ENCODE results near the gene EMC8.
"Not testable (repeated sequence)": the region's sequence is repeated elsewhere in the genome, so short reads cannot be mapped to it uniquely, and the experiment has no call there.

EMC8 gene

DNA sequence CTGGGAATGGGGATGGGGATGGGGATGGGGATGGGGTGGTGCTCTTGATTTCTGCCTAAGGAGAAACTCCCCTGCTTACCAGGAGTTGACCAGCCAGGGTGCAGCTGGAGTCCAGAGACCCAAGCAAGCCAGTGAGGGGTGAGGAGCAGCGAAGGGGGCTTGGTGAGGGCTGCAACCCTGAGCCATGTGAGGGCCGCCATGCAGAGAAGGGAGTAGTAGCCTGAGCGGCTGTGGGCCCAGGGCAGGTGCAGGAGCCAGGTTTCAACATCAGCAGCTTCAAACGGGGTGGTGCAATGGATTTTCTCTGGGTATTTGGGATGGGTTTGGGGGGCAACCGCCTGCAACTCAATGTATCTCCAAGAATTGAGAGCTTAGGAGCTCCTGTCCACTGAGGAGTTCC lies 35.4 kb upstream of the EMC8 start:
- DNase-seq, result no peak

DNA sequence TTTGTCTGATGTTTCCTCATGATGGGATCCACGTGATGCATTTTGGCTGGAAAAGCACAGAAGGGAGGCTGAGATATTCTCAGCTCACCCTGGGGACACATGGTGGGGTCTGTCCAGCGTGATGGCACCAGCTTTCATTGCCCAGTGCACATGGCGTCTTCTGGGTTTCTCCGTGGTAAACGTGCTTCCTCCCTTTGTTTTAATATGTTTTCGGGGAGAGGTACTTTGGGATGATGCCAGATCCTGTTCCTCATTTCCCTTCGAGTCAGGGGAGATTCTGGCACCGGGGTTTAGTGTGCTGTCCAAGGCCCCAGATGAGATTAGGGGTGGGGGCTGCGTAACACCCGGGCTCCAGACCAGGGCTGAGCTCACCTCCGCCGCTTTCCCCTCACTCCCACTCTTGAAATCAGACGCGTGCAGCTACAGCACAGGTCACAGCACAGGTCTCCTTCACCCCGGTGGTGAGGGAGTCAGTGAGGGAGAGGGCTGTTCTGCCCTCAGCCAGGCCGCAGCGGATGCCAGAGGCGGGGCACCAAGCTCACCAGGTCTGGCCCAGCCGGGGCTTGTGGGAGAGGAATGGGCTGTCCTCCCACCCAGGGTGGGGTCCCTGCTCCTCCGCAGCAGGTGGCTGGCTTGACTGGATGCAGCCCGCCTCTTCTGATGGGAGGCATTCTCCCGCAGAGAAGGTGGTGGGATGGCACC lies 34.0 kb upstream of the EMC8 start:
- DNase-seq, result no peak

DNA sequence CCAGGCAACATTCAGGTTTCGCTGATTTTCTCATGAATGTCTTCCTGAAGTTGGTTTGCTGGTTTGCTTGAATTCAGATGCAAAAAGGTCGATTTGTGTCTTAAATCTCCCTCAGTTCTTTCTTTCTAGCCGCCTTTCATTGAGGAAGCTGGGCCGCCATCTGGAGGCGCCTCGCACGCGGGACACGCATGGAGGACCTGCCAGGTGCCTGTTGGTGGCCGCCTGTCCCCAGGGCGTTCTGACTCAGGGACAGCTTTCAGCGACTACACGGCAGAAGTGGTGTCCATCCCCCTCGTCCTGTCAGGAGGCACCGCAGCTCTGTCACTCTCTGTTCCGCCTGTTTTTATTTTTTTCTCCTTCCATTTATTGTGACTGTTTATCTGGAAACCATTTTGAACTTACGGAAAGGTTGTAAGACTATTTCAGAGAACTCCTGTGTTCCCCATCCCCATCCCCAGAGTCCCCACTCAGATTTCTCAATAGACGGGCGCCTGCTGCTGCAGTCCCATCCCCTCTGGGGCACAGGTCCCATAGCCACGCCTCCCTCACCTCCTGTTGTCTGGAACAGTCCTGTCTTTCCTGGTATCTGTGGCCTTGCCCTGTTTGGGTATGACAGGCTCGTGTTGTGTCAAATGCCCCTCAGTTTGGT lies 33.4 kb upstream of the EMC8 start:
- DNase-seq, result no peak

DNA sequence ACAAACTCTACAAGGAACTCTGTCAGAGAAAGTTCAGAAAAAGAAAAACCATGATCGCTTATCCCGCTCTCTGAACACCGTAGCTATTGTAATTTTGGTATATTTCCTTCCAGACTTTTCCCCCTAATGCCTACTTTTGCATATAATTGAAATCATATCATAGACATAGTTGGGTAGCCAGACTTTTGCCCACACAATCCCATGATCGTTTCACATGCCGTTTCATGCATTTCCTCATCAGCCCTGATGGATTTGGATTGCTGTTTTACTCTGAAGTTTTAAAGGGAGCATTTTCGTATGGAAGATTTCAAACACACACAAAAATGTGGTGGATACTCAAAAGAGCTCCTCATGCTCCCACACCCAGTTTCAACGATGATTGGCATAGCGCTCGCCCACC lies 31.5 kb upstream of the EMC8 start:
- DNase-seq, result no peak

DNA sequence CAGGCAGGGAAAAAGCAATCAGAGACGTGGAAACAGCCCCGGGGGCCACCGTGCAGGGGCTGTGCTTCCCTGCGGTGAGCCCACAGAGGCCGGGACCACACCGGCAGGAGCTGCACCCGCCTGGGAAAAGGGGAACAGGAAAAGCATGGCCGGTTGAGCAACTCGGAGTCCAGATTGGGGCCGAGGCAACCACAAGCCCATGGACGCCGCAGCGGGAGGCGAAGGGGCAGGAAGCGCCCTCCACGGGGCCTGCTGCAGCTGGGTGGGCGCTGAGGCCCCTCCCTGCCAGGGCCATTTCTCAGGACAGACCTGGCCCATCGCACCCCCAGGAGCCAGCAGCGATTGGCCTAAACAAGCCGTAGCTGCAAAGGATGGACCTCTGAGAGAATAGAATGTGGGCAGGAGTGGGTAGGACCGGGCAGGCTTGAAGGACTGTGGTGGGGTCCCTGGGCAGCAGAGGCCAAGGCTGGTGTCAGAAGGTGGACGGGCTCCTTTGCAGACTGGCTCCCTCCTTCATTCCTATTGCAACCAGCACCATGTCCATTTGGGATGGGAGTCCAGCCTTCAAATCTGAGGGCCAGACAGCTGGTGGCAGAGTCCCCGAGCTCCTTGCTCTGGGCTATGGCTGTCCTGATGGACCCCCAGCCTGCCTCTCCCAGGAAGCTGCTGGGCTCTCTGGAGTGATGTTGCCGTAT lies 30.6 kb upstream of the EMC8 start:
- DNase-seq, result peak; percentile 61

DNA sequence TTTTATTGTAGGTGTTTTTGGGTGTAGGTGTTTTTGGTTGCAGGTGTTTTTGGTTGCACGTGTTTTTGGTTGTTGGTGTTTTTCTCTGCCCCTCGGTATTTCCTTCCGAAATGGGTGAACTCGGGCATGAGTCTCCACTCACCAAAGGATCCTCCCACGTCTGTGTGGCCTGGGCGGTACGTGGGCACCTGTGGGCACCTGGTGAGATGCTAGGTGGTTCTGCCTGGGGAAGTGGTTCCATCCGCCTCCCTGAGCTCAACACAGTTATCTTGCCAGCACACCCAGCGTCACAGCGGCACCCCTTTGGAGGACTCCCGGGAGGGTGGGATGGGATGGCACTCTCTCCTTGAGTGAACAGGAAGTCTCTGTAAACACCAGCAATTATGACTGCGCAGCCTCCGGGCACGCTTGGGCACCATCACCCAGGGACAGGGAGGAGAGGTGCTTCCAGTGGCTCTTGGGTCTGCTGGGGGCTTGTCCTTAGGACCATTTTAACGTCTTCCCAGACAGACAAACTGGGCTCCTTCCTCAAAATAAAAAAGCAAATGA lies 29.9 kb upstream of the EMC8 start:
- DNase-seq, result no peak

DNA sequence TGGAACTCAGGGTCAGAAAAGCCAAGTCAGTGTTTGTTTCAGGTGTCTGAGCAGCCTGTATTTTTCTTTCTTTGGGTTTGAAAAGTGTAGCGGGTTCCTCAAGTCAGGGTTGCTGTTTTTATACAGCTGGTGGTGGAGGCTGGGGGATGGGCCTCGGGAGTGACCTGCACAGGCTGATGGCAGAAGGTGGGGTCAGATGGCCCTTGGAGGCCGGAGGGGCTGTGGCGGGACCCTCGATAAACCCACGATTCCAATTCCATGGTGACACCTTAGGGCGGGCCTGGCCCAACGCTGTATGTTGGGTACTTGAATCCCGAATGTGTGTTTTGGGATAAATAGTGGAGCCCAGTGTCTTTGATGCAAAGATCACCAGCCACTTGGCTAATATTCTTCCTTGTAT lies 28.8 kb upstream of the EMC8 start:
- DNase-seq, result no peak

DNA sequence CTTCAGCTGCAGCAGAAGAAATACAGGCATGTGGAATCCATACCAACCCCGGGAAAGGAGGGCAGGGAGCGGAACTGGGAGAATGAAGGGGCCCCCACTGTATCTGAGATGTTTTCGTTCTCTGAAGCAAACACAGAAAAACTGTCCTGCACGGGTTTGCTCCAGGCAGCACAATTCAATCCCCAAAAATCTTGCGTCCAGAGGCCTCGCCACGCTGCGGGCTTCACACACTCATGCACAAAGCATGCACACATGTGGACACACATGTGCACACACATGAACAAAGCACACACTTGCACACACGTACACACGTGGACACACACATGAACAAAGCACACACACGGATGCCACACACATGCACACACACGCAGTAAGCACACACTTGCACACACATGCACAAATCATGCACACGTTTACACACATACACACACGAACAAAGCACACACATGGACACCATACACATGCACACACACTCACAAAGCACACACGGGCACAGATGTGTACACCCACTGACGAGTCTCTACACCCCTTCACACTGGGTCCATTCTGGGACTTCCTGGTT lies 27.4 kb upstream of the EMC8 start:
- no peak for DNase-seq

DNA sequence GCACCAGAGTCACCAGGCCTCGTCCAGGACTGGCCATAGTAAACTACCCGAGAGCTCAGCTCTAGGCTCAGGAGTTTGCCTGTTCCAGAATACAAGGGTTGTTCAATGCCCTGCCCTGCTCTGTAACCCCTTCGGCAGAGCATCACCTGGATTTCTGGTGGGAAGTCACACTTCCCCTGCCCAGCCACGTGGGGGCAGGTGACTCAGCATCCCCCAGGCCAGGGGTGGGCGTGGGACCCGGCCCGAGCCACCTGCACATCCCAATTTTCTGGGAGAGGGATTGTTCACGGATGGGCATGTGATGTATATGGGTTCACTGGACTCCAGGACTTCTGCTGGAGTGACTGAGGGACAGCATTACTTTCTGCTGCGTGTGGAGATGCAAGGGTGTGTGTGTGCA lies 26.0 kb upstream of the EMC8 start:
- no peak for DNase-seq

DNA sequence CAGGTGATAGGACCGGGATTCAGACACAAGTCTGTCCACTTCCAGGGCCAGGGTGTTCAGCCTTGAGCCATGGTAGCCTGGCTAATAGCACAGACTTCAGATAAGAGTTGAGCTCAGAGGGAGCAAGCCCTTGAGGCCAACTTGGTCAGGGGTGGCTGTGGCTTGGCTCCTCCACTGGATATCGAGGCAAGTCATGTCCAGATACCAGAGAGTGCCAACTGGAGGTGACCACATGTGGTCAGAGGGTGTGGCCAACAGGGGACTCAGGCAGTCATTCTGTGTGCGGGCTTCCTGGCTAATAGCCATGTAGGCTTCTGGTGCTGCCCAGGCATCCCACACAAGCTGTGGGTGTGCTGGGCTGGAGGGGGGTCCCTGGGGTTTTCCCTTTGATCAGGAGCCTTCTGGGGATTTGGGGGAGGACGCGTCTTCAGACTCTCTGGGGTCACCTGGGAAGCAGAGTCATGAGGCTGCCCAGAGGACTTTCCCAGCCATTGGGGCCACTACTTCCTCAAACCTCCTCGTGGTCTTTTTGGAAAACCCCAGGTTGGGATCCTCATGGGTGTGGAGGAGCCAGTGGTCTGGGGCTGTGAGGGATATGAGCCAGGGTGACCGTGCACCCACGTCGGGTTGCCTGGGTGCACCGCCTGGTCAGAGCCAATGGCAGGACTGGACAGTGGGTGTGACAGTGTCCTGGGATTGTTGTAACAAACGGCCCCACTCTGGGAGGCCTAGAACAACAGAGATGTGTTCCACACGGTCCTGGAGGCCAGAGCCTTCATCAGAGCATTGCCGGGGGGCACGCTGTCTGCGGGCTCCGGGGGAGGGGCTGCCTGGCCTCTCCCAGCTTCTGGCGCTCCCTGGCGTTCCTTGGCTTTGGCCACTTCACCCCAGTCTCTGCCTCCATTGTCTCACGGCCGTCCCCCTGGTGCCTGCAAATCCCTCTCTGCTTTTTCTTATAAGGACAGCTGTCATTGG lies 25.1 kb upstream of the EMC8 start:
- no peak for DNase-seq

DNA sequence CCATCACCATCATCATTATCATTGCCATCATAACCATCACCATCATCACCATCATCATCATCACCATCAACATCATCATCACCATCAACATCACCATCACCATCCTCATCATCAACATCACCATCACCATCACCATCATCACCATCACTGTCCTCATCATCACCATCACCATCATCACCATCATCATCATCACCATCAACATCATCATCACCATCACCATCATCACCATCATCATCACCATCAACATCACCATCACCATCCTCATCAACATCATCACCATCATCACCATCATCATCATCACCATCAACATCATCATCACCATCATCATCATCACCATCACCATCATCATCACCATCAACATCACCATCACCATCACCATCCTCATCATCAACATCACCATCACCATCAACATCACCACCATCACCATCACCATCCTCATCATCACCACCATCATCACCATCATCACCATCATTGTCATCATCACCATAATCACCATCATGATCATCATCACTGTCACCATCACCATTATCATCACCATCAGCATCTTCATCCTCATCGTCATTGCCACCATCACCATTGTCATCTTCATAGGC lies 24.1 kb upstream of the EMC8 start:
- no peak for DNase-seq

DNA sequence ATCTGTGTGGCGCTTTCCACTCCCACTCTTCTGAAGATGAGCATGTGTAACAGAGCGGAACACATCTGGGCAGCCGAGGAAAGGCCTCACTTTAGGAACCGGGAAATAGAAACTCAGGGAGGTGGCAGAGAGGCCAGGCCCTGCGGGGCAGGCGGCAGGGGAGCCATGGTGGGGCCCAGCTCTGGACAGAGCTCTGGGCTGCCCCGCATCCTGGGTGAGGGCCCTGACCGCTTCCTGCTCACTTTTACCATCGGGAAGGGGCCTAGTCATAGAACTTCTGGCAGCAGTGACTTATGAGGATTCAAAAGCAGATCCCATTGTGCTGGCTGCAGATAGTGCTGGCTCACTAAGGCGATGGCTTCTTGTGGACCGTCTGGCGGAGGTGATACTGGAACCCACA lies 22.8 kb upstream of the EMC8 start:
- no peak for DNase-seq

DNA sequence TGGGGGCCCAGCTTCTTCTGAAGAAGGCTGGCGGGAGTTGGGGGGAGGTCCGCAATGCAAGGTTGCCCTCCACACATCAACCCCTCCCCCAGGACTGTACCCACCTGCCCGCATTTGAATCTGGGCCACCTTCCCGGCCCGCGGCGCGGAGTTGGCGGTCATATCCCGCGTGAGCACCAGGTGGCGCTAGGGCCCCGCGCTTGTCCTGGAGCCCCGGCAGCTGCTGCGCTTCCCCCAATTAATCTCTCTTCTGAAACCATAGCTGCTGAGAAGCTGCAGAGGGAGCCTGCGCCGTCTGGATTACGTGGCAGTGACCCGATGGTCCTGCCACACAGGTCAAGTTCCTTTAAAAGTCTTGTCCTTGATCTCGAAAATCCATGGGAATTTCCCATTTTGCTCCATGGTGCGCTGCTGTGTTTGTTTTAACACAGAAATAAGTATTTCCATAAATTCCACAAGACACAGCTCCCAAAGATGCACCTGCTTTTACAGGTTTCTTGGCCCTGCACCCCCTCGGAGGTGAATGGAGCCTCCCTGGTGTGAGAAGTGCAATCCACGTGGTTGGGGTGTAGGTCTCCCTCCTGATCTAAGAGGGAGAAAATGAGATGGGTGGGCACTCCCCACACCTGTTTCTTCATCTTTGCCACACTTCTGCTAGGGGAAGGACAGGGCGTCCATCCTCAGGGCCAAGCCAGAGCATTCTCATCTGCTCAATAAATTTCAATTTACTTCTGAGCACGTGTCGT lies 22.2 kb upstream of the EMC8 start:
- DNase-seq, result peak; percentile 31

DNA sequence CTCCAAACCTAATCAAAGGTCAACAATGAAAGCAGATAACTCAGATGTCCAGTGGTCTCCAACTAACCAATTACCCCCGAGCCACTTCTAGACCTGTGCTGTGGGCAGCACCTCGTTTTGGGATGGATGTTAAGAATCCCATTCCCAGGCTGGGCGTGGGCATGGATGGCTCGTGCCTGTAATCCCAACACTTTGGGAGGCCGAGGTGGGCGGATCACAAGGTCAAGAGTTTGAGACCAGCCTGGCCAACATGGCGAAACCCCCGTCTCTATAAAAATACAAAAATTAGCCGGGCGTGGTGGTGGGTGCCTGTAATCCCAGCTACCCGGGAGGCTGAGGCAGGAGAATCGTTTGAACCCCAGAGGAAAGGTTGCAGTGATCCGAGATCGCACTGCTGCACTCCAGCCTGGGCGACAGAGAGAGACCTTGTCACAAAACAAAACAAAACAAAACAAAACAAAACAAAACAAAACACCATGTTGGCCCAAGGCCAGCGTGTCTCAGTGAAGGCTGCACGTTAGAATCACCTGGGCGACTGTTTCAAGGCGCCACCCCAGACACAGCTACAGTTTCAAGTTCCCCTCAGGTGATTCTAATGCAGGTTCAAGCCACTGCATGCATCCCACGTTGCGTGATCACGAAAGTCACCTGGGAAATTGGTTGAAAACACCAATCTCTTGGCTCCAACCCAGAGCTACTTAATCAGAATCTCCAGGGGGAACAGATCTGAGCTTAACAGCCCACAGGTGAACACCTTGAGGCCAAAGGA lies 21.4 kb upstream of the EMC8 start:
- DNase-seq, result no peak

DNA sequence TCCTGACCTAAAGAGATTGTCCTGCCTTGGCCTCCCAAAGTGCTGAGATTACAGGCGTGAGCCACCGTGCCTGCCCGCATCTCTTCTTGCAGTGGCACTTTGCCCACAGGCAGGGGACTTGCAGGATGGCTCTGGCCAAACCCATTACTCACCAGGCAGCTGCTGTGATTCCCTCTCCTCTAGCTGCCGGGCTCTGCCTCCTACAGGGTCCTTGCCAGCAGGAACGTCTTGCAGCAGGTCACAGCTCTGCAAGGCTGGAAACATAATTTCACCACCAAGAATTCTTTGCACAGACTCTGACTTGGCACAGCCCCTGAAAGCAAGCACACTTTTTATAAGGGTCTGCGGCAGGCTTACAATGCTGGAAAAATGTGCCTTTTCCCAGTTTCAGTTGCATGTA lies 20.4 kb upstream of the EMC8 start:
- DNase-seq, result no peak

DNA sequence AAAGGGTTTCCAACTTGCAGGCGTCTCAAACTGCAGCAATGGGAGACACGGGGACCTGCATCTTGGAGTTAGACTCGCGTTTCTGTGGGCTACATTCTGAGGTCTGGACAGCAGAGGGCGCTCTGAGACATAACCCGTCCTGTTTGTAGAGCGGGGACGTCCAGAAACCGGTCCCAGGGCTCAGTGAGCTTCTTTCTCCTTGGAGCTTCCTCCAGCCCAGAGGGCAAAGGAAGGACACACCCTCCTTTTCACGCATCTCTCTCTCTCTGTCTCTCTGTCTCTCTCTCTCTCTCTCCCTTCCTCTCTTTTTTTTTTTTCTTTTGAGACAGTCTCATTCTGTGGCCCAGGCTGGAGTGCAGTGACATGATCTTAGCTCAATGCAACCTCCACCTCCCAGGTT lies 19.9 kb upstream of the EMC8 start:
- no peak for DNase-seq

DNA sequence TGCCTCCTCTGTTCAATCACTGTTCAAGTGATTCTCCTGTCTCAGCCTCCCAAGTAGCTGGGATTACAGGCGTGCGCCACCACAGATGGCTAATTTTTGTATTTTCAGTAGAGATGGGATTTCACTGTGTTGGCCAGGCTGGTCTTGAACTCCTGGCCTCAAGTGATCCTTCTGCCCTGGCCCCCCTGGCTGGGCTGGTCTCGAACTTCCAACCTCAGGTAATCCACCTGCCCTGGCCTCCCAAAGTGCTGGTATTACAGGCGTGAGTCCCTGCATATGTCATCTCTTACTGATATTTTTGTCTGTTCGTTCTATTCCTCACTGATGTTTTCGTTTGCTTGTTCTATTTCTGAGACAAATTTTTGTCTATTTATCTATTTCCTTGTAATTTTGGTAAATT lies 17.9 kb upstream of the EMC8 start:
- not testable (repeated sequence) for DNase-seq

DNA sequence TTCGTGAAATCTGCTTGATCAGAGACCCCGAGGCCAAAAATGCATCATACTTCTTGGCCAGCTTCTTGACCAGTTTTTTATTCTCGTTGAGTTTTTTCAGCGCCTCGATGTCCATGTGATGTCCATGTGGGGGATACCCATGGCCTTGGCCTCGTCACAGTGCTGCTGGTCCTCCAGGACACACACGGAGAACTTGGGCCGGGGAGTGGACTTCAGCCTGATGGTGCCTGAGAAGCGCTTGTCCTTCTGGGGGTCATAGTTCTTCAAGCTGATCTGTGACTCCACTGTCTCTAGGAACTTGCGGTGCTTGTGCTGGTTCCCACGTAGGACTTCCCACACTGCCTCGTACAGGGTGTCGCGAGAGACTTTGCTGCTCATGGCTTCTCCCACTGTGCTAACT lies 16.8 kb upstream of the EMC8 start:
- DNase-seq, result no peak

DNA sequence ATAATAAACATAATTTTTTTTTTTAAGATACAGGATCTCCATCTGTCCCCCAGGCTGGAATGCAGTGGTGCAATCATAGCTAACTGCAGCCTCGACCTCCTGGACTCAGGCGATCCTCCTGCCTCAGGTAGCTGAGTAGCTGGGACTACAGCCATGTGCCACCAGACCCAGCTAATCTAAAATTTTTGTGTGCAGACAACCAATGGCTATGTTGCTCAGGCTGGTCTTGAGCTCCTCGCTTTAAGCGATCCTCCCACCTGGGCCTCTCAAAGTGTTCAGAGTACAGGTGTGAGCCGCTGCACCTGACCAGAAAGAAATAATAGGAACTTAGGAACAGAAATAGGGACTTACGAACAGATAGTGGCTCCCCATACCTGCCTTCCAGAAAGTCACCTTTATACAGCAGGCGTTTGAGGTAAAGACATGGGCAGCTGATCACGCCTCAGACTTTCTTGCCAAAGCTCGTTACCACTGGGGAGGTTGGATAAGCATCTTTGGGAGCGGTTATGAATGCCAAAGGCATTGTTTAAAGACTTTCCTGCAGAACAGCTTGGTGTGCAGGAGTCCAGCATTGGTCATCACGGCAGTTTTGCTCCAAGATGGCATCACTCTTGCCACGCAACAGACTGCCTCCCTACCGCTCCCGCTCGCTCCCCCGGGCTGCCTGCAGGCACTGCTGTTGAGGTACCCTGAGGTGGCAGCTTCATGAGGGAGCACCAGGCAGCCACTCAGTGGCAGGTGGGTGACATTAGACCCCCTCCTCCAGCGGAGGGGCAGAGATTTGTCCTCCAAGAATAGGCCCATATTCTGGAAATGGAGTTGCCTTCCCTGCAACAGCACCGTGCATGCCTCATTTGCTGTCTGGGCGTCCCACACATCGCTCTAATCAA lies 13.7 kb upstream of the EMC8 start:
- no peak for DNase-seq

Data from GF-D8 (cell line).